Measurements from ENCODE around the gene MECP2. TPM values are rescaled to one million over a fixed set of nuclear protein-coding genes. Genes with fewer than 3 reads are reported as not detected.

MECP2 gene
- total RNA-seq, 1 donor from 2014 or later, result 57.8 TPM

DNA sequence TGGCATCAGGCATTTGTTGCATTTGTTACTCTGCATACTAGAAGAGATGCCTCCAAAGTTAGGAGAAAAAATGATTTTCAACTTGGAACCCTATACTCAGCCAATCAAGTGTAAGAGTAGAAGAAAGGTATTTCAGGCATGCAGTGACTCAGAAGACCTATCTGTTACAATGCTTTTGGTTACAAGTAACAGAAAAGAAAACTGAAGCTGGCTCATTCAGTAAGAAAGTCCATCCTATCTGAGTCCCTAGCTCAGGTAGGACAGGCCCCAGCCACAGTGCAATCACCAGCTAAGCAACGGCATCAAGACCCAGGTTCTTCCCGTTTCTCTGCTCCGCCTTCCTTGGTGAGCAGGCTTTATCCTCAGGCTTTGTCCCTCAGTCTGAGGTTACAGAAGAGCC, 23.3 kb downstream of the MECP2 start:
- DNase-seq (ENCODE audit: low spot score in 2 of 2, unreplicated experiment in 2 of 2), result no peak
- TF ChIP-seq, protein P1, sequence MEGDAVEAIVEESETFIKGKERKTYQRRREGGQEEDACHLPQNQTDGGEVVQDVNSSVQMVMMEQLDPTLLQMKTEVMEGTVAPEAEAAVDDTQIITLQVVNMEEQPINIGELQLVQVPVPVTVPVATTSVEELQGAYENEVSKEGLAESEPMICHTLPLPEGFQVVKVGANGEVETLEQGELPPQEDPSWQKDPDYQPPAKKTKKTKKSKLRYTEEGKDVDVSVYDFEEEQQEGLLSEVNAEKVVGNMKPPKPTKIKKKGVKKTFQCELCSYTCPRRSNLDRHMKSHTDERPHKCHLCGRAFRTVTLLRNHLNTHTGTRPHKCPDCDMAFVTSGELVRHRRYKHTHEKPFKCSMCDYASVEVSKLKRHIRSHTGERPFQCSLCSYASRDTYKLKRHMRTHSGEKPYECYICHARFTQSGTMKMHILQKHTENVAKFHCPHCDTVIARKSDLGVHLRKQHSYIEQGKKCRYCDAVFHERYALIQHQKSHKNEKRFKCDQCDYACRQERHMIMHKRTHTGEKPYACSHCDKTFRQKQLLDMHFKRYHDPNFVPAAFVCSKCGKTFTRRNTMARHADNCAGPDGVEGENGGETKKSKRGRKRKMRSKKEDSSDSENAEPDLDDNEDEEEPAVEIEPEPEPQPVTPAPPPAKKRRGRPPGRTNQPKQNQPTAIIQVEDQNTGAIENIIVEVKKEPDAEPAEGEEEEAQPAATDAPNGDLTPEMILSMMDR (IDR thresholded peaks at IDR 0.05; ENCODE audit: unreplicated experiment), result no peak
- Mint-ChIP-seq H3K4me1 (peaks cover 23% of the 10 kb centered on the region), H3K9me3 (peaks cover 28% of the 10 kb centered on the region), H3K27me3 (ENCODE audit: low read depth) (no peaks in the 10 kb centered on the region), H3K27ac (peak overlapping the region; percentile 91), H3K36me3 (peaks cover 16% of the 10 kb centered on the region), H3K4me3 (no peak overlapping the region)

- Mint-ChIP-seq H3K4me1 (peaks cover 23% of the 10 kb centered on the region), H3K27me3 (ENCODE audit: low read depth) (no peaks in the 10 kb centered on the region), H3K36me3 (peaks cover 11% of the 10 kb centered on the region), H3K9me3 (peaks cover 28% of the 10 kb centered on the region), H3K4me3 (no peak overlapping the region), H3K27ac (peak overlapping the region; percentile 16)
- DNase-seq (ENCODE audit: low spot score in 2 of 2, unreplicated experiment in 2 of 2), result no peak
- TF ChIP-seq, protein P1 (IDR thresholded peaks at IDR 0.05; ENCODE audit: unreplicated experiment), result no peak
Measured at GRCh38 chrX:154072192-154072591, 25.3 kb downstream of the MECP2 start.

- Mint-ChIP-seq H3K9me3 (peaks cover 12% of the 10 kb centered on the region), H3K27me3 (ENCODE audit: low read depth) (no peaks in the 10 kb centered on the region)
- TF ChIP-seq, protein P1 (IDR thresholded peaks at IDR 0.05; ENCODE audit: unreplicated experiment), result no peak
Measured at GRCh38 chrX:154068560-154068959, 29.0 kb downstream of the MECP2 start.

GRCh38 chrX:154064637-154065435, 32.7 kb downstream of the MECP2 start:
- TF ChIP-seq, protein P1 (IDR thresholded peaks at IDR 0.05; ENCODE audit: unreplicated experiment), result no peak
- Mint-ChIP-seq H3K9me3 (peaks cover 12% of the 10 kb centered on the region), H3K4me1 (peaks cover 4% of the 10 kb centered on the region), H3K27me3 (ENCODE audit: low read depth) (no peaks in the 10 kb centered on the region), H3K4me3 (no peak overlapping the region), H3K36me3 (no peaks in the 10 kb centered on the region), H3K27ac (peak overlapping the region; percentile 12)
- no peak for DNase-seq (ENCODE audit: low spot score in 2 of 2, unreplicated experiment in 2 of 2)

More at GRCh38 chrX:154068560-154068959, 29.0 kb downstream of the MECP2 start:
- Mint-ChIP-seq H3K4me1 (peaks cover 7% of the 10 kb centered on the region), H3K4me3 (no peak overlapping the region), H3K36me3 (no peaks in the 10 kb centered on the region), H3K27ac (no peak overlapping the region)
- DNase-seq (ENCODE audit: low spot score in 2 of 2, unreplicated experiment in 2 of 2), result no peak

GRCh38 chrX:154063234-154063633, 34.3 kb downstream of the MECP2 start:
- H3K36me3 Mint-ChIP-seq, result no peaks in the 10 kb centered on the region
- no peaks in the 10 kb centered on the region for H3K27me3 Mint-ChIP-seq (ENCODE audit: low read depth)
- H3K4me1 Mint-ChIP-seq, result peaks cover 4% of the 10 kb centered on the region
- no peak overlapping the region for H3K27ac Mint-ChIP-seq
- no peak for DNase-seq (ENCODE audit: low spot score in 2 of 2, unreplicated experiment in 2 of 2)
- H3K9me3 Mint-ChIP-seq, result peaks cover 16% of the 10 kb centered on the region
- TF ChIP-seq, protein P1 (IDR thresholded peaks at IDR 0.05; ENCODE audit: unreplicated experiment), result no peak
- H3K4me3 Mint-ChIP-seq, result no peak overlapping the region

Measured in mesothelial cell of epicardium (in vitro differentiated cells).